Measurements from ENCODE around the gene RAD23B.

RAD23B gene

GRCh38 chr9:107337676-107338590 lies 54.9 kb downstream of the RAD23B start:
- DNase-seq, result no peak

GRCh38 chr9:107338911-107339659 lies 56.0 kb downstream of the RAD23B start:
- no peak for DNase-seq

GRCh38 chr9:107340920-107341632 lies 58.0 kb downstream of the RAD23B start:
- peak; percentile 76 for DNase-seq

GRCh38 chr9:107342476-107343161 lies 59.5 kb downstream of the RAD23B start:
- no peak for DNase-seq

- DNase-seq, result no peak
These were observed 62.2 kb downstream of the RAD23B start for GRCh38 chr9:107345327-107345726.

GRCh38 chr9:107348836-107349235 lies 65.8 kb downstream of the RAD23B start:
- no peak for DNase-seq

GRCh38 chr9:107350443-107350842 lies 67.4 kb downstream of the RAD23B start:
- DNase-seq, result no peak

- no peak for DNase-seq
These were observed 68.4 kb downstream of the RAD23B start for GRCh38 chr9:107351382-107352045.

- DNase-seq, result no peak
These were observed 72.3 kb downstream of the RAD23B start for GRCh38 chr9:107355394-107355793.

- no peak for DNase-seq
These were observed 75.9 kb downstream of the RAD23B start for GRCh38 chr9:107358986-107359385.

GRCh38 chr9:107360098-107360497 lies 77.0 kb downstream of the RAD23B start:
- no peak for DNase-seq

GRCh38 chr9:107361816-107362215 lies 78.7 kb downstream of the RAD23B start:
- no peak for DNase-seq

- DNase-seq, result no peak
These were observed 80.6 kb downstream of the RAD23B start for GRCh38 chr9:107363516-107364152.

- no peak for DNase-seq
These were observed 84.8 kb downstream of the RAD23B start for GRCh38 chr9:107367727-107368502.

- DNase-seq, result no peak
These were observed 85.6 kb downstream of the RAD23B start for GRCh38 chr9:107368696-107369095.

GRCh38 chr9:107373809-107374208 lies 90.7 kb downstream of the RAD23B start:
- no peak for DNase-seq

- no peak for DNase-seq
These were observed 91.9 kb downstream of the RAD23B start for GRCh38 chr9:107375001-107375400.

- DNase-seq, result no peak
These were observed 92.7 kb downstream of the RAD23B start for GRCh38 chr9:107375651-107376369.

GRCh38 chr9:107378006-107378405 lies 94.9 kb downstream of the RAD23B start:
- no peak for DNase-seq
